DMS53 treated with DMSO at 0.1 percent for 48 hours (cell line): ENCODE data around the gene ST6GALNAC1.

ENCODE experiments used
- DNase-seq: peaks from one replicate; lab custom pipeline; 2025; ENCODE audit not compliant: unreplicated experiment; lab: John Stamatoyannopoulos, UW

Gene ST6GALNAC1

GRCh38 chr17:76581515-76581914, 62.0 kb downstream of the ST6GALNAC1 start:
- DNase-seq = no peak

DNA sequence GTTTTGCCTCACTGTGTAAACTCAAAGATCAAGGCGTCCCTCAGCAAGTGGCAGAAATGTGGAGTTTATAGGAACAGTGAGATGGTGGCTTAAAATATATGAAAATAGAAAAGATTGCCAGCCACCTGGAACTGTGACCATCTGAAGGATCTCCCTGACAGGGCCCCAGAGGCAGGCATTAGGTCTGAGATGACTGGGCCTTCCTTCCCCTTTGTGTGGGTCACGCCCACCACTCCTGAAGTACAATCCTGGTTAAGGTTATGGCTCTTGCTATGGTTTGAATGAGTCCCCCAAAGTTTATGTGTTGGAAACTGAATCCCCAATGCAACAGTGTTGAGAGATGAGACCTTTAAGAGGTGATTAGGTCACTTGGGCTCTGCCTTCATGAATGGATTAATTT, 64.3 kb downstream of the ST6GALNAC1 start:
- DNase-seq = no peak

DNA sequence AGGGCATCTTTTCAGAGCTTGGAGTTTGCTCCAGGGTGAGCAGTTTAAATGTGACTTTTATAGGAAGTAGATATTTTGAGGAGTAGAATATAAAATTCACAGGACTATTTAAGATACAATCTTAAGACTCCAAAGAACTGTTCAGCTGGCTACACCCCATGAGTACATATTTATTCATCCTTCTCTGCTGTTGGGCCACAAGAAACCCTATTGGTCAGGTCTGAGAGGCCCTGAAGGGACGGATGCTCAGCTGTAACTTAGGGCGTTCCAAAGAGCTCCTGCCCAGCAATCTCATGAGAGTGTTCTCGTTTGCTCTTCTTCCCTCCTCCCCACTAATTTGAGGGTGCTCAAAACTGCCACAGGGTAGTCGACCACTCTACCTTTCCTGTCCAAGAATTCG, 65.2 kb downstream of the ST6GALNAC1 start:
- DNase-seq = no peak

- no peak for DNase-seq
Measured at GRCh38 chr17:76577876-76578275, 65.7 kb downstream of the ST6GALNAC1 start.

DNA sequence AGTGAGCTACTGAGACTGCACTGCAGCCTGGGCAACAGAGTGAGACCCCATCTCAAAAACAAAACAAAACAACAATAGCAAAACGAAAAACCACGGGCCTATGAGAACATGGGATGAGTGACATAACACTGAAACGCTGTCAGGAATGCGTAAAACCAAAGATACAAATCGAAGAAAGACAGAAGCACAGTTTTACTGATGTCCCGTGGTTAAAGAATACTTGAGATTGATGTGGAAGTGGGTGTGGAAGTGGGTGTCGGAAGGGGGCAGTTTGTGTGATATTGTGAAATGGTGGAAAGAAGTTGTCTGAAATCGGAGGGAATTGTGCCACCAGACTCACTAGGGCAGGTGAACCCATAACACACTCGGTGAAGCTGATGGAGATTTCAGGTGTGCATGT, 67.4 kb downstream of the ST6GALNAC1 start:
- DNase-seq = no peak

DNA sequence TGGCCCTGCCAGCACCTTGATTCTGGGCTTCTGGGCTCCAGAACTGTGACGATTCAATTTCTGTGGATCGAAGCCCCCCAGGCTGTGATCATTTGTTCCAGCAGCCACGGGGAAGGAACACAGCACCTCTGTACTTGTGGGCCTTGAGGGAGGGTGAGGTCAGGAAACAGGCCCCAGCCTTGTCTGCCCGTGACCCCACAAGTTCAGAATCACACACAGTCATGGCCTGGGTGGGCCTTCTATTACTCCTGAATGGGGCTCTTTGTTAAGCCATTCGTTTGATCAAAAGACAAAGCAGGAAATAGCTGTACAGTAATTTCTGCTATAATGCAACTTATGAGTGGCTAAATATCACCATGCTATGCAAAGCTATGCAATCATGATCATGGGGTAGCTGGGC, 68.0 kb downstream of the ST6GALNAC1 start:
- DNase-seq = no peak
